ENCODE results near the gene BDH2.

- TF ChIP-seq CTCF (IDR thresholded peaks at IDR 0.05 in 8 of 11, conservative IDR thresholded peaks at IDR 0.05 in 3 of 11) (no peak), POLR2A (IDR thresholded peaks at IDR 0.05) (no peak)
Measured at GRCh38 chr4:103136671-103137445, 37.2 kb upstream of the BDH2 start.
